Muscle of leg (tissue), 11 donors: ENCODE measurements around the gene CYP2W1. TPM values are rescaled to one million over a fixed set of nuclear protein-coding genes. Genes with fewer than 3 reads are reported as not detected.

Source experiments
- DNase-seq: peaks from one replicate; pipeline ENCODE4 v3.0.0; 2013
- H3K27ac ChIP-seq: one replicate; pipeline ENCODE4 v1.5.1; 2013; ENCODE audit warnings: mild to moderate bottlenecking, low read length, control low read depth
- H3K27me3 ChIP-seq: one replicate; pipeline ENCODE4 v1.6.1; 2013; ENCODE audit warnings: low read length; ENCODE audit not compliant: control insufficient read depth, insufficient read depth
- H3K36me3 ChIP-seq: one replicate; pipeline ENCODE4 v1.6.1; 2013; ENCODE audit warnings: low read length; ENCODE audit not compliant: control insufficient read depth, insufficient read depth
- H3K4me1 ChIP-seq: one replicate; pipeline ENCODE4 v1.6.1; 2013; ENCODE audit warnings: low read length; ENCODE audit not compliant: control insufficient read depth, insufficient read depth
- H3K4me3 ChIP-seq: one replicate; pipeline ENCODE4 v1.5.1; 2013; ENCODE audit warnings: low read length, control low read depth
- H3K9me3 ChIP-seq: replicated peaks from 2 replicates; pipeline ENCODE4 v1.6.1; 2013; ENCODE audit warnings: low read depth, low read length; ENCODE audit not compliant: control insufficient read depth
- WGBS: methylation state at CpG from one replicate; pipeline ENCODE4 v1.1.5; 2013; ENCODE audit warnings: missing lambda C conversion rate; ENCODE audit not compliant: insufficient coverage; 5-methylcytosine and 5-hydroxymethylcytosine counted together
- polyA plus RNA-seq, 8 donors: library from polyadenylated mRNA; unstranded; fragments of 120-200 nt; gene quantifications; one replicate each; pipeline versions ENCODE4 v1.2.1 to v1.2.3, GENCODE V29; 2013; ENCODE audit warnings: inconsistent platforms in 1 of 8, low replicate concordance in 1 of 8; ENCODE audit not compliant: insufficient read length in 8 of 8, insufficient read depth in 1 of 8
- total RNA-seq: library from RNA; stranded (reverse); fragments of 120-200 nt; gene quantifications from one replicate; pipeline ENCODE4 v1.2.4, GENCODE V29; 2013

Gene CYP2W1
- total and polyA plus RNA-seq, 9 donors: 0.62 to 26.3 (median 0.84) TPM

- Histone ChIP-seq H3K36me3 (peaks cover 36% of the 10 kb centered on the region), H3K27ac (no peak overlapping the region), H3K4me3 (no peak overlapping the region), H3K4me1 (peaks cover 69% of the 10 kb centered on the region), H3K27me3 (no peaks in the 10 kb centered on the region), H3K9me3 (peaks cover 6% of the 10 kb centered on the region)
- DNase-seq: no peak
- WGBS: 89% methylated on average over 18 of the region's 25 CpGs
Observed at GRCh38 chr7:1024876-1025742, 42.1 kb downstream of the CYP2W1 start.

GRCh38 chr7:1025743-1026581 lies 43.0 kb downstream of the CYP2W1 start:
- Histone ChIP-seq H3K27me3 (no peaks in the 10 kb centered on the region), H3K4me3 (no peak overlapping the region), H3K27ac (peak overlapping the region; percentile 51), H3K4me1 (peaks cover 62% of the 10 kb centered on the region), H3K9me3 (peaks cover 4% of the 10 kb centered on the region), H3K36me3 (peaks cover 28% of the 10 kb centered on the region)
- DNase-seq: peak; percentile 71
- WGBS: 64% methylated on average over 26 of the region's 31 CpGs

DNA sequence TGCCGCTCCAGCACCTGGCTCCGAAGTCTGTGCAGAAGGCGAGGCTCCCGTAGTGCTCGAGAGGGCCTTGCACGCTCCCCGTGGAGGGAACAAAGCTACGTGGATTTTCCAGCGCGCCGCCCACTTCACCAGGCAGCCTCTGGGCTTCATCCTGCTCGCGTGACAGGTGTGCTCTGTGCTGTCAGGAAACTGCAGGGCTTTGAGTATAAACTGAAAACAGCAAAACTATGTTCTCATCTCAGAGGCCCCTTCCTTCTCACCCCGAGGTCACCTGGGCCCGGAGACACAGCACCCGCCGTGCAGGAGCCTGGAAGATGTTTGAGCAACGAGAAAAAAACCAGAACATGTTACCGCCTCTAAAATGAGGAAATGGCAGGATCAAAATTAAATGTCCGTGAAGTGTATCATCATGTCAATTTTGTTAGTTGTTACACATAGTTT lies 43.8 kb downstream of the CYP2W1 start:
- no peak overlapping the region for H3K4me3 ChIP-seq
- peaks cover 26% of the 10 kb centered on the region for H3K36me3 ChIP-seq
- peaks cover 54% of the 10 kb centered on the region for H3K4me1 ChIP-seq
- DNase-seq: no peak
- WGBS: 69% methylated on average over 13 of the region's 20 CpGs
- H3K27ac ChIP-seq: peak overlapping the region; percentile 67
- H3K9me3 ChIP-seq: no peaks in the 10 kb centered on the region
- no peaks in the 10 kb centered on the region for H3K27me3 ChIP-seq

GRCh38 chr7:1027242-1028043 lies 44.5 kb downstream of the CYP2W1 start:
- H3K4me3 ChIP-seq: peak overlapping the region; percentile 51
- DNase-seq: peak; percentile 63
- peak overlapping the region; percentile 67 for H3K27ac ChIP-seq
- H3K9me3 ChIP-seq: no peaks in the 10 kb centered on the region
- no peaks in the 10 kb centered on the region for H3K27me3 ChIP-seq
- peaks cover 22% of the 10 kb centered on the region for H3K36me3 ChIP-seq
- H3K4me1 ChIP-seq: peaks cover 54% of the 10 kb centered on the region
- WGBS: 5% methylated on average over 68 of the region's 69 CpGs

- peak; percentile 96 for DNase-seq
- Histone ChIP-seq H3K9me3 (no peaks in the 10 kb centered on the region), H3K36me3 (peaks cover 22% of the 10 kb centered on the region), H3K4me3 (peak overlapping the region; percentile 51), H3K27ac (peak overlapping the region; percentile 87), H3K27me3 (no peaks in the 10 kb centered on the region), H3K4me1 (peaks cover 54% of the 10 kb centered on the region)
- WGBS: under 1% methylated on average over 76 of the region's 77 CpGs
Observed at GRCh38 chr7:1028044-1028770, 45.2 kb downstream of the CYP2W1 start.

DNA sequence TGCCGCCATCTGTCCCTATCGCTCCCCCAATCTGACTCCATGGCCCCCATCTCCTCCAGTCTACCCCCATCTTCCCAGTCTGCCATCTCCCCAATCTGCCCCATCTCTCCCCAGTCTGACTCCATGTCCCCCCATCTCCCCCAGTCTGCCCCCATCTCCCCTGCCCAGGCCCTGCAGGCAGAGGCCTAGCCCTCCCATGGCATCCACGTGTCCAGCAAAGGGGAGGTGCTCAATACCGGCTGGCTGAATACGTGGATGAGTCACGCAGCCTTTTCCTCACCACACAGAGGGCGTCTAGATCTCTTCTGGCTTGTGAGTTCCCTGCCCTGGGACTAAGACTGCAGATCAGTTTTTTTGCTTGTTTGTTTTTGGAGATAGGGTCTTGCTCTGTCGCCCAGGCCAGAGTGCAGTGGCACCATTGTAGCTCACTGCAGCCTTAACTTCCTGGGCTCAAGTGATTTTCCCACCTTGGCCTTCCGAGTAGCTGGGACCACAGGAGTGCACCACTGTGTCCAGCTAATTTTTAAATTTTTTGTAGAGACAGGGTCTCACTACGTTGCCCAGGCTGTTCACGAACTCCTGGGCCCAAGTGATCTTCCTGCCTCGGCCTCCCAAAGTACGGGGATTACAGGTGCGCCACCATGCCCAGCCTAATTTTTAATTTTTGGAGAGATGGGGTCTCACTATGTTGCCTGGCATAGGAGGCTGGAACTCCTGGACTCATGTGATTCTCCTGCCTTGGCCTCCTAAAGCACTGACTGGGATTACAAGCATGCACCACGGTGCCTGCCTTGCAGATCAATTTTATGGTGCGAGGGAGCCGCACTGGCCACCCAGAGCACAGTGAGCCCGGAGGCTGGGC lies 46.0 kb downstream of the CYP2W1 start:
- Histone ChIP-seq H3K9me3 (no peaks in the 10 kb centered on the region), H3K27ac (peak overlapping the region; percentile 87), H3K27me3 (no peaks in the 10 kb centered on the region), H3K4me1 (peaks cover 48% of the 10 kb centered on the region), H3K36me3 (peaks cover 22% of the 10 kb centered on the region), H3K4me3 (peak overlapping the region; percentile 51)
- DNase-seq: peak; percentile 94
- WGBS: 69% methylated on average over 13 of the region's 18 CpGs

DNA sequence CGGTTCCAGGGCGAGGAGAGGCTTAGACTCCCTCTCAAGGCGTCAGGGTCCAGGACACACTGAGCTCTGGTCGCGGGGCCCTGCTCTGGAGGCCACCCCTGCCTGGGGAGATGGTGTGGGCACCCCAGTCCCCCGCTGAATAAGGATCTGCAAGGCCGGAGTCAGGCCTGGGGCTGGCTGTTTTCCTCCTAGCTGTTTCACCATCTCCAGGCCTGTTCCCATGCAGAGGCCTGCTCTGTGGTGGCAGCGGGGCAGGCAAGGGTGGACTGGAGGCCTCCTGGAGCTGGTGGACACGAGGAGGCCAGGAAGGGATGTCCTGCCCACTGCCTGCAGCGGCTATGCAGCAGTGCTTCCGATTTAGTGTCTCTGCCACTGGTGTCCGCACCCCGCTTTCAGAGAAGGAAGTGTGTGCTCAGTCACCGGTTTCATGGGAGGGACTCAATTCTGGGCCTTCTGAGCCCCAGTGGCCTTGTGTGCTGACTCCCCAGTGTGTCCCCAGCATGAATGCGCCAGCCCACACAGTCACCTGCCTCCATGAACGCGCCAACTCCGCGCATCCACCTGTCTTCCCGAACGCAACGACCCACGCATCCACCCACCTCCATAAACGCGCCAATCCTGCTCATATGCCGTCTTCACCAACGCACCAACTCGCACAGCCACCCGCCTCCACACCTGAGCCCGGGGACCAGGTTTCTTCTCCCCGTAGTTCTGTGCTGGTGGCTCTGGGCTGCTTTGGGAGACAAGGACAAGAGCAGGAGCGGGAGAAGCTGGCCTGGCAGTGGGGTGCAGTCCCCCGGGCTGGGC lies 46.9 kb downstream of the CYP2W1 start:
- WGBS: 85% methylated on average over 31 of the region's 33 CpGs
- Histone ChIP-seq H3K36me3 (peaks cover 17% of the 10 kb centered on the region), H3K27ac (peak overlapping the region; percentile 87), H3K9me3 (no peaks in the 10 kb centered on the region), H3K27me3 (no peaks in the 10 kb centered on the region), H3K4me3 (no peak overlapping the region), H3K4me1 (peaks cover 39% of the 10 kb centered on the region)
- no peak for DNase-seq

GRCh38 chr7:1030444-1031070 lies 47.6 kb downstream of the CYP2W1 start:
- Histone ChIP-seq H3K4me3 (no peak overlapping the region), H3K27me3 (no peaks in the 10 kb centered on the region), H3K27ac (no peak overlapping the region), H3K4me1 (peaks cover 32% of the 10 kb centered on the region), H3K36me3 (peaks cover 10% of the 10 kb centered on the region), H3K9me3 (no peaks in the 10 kb centered on the region)
- DNase-seq: no peak
- 96% methylated on average over 8 of the region's 12 CpGs for WGBS
